GM21786 (cell line): Measurements from ENCODE around the gene SLC8A1.
A peak's percentile ranks its signal among the peaks of the same experiment; 100 is the strongest.

ENCODE experiments used
- ATAC-seq: cut with Tn5 transposase; IDR thresholded peaks from one replicate; pipeline ENCODE4 v1.9.1; 2021; ENCODE audit not compliant: unreplicated experiment

Gene SLC8A1

DNA sequence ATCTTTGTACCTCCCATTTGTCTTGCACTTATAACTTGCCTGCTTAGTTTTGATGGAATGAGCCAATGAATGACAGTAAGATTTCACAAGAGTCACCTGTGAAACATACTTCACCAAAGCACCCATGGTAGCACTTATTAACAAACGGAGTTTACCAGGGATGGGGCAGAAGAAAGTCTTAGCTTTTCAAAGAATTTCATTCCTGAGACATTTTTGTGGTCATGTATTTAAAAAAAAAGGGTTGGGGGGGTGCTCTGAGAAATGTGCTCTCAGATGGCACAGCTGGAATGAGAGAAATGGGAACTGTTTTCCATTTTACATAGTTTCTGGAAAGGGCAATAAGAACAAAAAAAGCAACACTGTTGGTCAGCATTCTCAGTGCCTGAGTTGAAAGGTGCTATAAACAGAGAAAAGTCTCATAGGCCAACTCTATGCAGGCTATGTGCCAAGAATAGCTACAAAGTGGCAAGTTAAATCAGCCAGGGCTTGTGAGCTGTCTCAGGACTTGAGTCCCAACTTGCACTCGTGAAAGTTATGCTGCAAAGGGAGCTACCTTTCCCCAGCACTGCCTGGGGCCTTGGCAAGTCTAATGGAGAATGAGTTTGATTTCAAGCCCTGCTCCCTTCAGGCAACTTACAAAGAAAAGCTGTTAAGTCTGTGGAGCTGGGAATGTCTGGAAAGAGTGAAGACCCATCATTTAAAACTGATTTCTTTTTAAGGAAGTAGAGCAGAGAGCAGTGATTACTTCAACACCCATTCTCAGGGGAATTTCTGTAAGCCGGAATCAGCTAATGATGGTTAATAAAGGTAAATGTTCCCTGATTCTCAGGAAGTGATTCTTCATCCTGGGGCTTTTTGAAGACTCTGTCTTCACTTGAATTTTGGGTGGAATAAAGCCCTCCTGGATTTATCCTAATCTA, 170.6 kb downstream of the SLC8A1 start:
- peak; percentile 83 for ATAC-seq

DNA sequence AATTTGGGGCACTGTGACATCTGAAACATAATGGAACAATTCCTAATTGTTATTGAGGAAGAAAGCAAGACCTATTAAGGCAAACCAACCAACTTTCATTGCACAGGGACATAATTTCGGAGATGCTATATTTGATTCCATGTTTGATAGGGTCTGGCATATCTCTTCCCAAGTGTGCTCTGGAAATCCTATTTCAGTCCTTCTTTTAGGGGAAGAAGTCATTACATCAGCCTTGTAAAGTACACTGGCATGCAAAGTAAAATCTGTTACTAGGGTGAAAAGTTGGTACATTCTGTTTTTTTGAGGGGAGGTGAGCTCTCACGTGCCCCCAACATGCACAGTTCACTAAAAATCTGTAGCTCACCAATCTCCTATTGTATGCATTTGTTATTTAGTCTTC, 172.4 kb downstream of the SLC8A1 start:
- ATAC-seq: no peak

DNA sequence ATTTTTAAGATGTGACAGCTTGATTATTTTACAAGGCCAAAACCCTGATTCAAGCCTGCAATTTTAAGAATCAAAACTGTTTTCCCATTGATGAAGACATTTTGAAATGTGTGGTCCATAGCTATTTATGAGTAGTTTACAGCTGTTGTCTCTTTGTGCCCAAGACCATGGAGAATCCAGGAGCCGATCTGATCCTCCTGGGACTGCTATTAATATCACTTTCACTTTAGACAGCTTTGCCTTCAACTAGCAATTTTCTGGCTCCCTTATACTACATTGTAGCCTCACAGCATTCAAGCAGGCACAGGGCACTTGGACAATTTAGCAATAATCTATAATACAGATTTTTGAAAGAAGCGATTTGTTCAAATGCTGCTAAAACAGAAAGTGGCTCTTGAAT, 172.9 kb downstream of the SLC8A1 start:
- no peak for ATAC-seq

DNA sequence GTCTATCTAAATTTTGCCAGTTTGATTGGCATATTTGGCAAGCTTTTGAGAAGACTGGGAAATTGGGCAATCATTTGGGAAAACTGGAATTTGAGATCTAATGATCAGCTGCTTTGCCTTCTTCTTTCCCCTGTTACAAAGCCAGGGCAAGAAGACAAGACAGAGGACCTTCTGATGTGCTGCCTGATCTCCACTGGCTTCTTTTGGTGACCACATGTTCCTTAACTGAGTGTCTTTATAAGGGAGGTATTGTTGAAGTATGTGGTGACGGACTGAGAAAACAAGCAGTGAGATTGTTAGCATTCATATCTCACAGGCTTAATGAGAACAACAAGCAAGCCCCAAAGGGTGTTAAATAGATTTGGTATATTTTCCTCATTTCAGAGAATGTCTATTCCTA, 175.8 kb downstream of the SLC8A1 start:
- ATAC-seq: no peak

DNA sequence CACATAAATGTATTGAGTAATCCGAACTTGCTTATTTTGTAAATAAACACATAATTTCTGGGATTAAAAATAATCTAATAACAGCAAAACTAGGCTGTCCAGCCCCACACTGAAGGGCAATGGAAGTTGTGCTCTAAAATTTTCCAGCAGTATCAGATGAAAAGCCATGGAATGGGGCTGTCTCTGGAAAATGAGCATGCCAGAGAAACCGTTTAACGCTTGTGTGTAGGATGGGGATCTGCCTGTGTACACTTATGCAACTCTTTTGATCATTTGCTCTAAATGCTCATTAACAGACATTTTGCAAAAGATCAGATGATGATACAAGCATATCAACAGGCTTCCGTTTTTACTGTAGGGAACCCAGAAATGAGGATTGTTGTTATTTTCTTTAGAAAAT, 177.6 kb downstream of the SLC8A1 start:
- ATAC-seq: no peak

DNA sequence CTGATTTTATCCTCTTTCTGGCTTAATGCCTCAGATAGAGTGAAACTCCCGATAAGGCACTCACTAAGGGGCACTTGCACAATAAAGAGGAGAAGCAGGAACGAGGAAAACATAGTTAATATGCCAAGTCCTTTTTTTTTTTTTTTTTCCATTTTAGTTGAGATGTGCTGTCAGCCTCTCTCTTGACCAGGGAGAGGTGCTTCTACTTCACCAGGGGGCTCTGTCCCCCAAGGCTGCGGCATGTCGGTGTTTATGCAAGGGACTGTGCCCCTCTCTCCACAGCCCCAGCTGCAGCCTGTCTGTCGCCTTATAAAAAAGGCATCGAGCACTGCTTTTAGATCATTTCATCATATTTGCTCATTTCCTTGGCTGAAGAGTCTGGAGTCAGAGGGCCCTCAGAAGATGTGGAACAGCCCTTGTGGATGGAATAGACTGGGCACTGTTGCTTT, 178.1 kb downstream of the SLC8A1 start:
- no peak for ATAC-seq

DNA sequence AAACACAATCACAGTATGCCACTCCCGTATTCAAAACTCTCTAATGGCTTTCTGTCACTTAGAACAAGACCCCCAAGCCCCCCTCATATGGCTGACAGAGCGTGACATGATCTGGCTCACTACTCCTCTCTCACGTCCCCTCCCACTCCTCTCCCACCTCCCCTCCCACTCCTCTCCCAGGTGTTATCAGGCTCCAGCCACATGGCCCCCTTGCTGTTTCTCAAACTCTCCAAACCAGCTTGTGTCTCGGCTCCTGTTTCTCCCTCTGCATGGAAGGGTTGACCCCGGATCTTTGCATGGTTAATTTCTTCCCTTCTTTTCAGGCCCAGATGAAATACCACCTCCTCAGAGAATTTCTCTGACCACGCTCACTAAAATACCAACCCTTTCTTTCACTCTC, 180.8 kb downstream of the SLC8A1 start:
- ATAC-seq: no peak

DNA sequence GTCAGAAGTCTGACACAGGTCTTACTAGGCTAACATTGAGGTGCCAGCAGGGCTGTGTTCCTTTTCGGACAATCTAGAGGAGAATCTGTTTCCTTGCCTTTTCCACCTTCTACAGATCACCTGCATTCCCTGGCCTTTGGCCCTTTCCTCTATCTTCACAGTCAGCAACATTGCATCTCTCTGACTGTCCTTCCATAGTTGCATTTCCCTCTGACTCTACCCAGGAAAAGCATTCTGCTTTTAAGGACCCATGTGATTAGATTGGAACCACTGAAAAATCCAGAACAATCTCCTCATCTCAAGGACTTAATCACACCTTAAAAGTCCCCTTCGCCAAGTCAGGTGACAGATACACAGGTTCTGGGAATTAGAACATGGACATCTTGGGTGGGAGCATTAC, 181.5 kb downstream of the SLC8A1 start:
- ATAC-seq: no peak

DNA sequence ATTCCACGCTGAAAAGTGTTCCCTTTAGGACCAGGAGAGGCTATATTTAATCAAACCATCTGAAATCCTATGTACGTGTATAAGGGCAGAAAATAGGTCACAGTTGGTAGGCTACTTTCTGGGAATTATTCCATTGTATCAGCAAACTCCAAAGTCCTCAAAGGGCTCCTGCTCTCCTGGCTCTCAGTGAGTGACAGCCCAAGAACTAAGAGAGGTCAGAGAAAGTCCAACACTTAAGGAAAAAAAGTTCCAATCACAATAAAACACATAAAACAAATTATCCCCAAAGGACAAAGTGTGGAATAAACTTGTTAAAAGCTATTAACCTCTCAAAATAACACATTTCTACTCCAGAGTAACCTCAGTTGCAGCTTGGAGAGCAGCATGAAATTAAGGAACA, 183.3 kb downstream of the SLC8A1 start:
- ATAC-seq: no peak

DNA sequence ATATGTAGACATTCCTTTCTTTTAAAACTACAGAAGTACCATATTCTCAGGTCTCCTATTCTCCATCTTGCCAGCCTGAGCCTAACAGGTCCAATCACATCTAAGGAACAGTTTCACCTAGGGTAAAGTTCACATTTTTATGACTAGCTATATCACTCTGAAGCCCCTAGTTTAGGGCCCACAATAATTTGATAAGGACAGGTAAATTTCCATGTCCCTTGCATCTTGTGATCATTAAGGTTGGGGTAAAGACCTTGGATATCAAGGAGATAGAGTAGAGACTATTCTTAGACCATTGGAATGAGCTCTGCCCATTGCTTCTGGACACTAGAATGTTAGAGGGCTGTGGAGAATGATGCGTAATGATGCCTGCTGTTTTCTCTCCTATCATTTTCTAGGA, 185.7 kb downstream of the SLC8A1 start:
- ATAC-seq: no peak

DNA sequence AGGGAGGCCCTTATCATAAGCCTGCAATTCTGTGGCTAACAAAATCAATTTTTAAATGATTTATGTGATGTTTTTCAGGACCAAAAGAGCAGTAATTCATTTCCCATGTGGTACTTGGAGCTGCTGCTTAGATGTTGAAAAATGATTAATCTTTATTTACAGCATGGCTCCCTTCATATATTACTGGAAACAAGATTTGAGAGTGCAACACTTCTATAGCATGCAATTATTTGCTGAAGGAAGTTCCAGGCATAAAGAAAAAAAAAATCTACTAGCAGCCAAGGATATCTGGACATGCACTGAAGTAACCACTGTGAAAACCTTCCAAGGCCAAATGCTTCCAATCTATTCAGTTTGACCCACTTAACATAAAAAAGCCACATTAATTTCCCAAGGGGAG, 186.3 kb downstream of the SLC8A1 start:
- ATAC-seq: no peak

DNA sequence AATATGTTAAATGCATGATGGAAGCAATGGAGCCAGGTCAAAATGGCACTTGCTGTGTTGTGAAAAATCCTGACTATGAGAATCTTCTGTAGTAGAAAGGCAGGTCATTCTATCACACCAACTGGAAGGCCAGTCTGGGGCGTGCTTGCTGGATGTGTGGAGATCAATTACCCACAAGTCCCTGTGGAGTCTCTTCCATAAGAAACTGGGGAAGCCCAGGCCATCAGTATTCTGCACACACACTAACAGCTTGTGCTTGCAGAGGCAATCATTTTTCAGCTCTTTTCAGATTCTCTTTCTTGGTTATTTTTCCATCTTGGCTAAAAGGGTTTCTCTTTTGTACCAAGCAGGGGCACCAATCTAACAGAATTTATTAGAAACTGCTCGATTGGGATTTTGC, 190.8 kb downstream of the SLC8A1 start:
- ATAC-seq: no peak

DNA sequence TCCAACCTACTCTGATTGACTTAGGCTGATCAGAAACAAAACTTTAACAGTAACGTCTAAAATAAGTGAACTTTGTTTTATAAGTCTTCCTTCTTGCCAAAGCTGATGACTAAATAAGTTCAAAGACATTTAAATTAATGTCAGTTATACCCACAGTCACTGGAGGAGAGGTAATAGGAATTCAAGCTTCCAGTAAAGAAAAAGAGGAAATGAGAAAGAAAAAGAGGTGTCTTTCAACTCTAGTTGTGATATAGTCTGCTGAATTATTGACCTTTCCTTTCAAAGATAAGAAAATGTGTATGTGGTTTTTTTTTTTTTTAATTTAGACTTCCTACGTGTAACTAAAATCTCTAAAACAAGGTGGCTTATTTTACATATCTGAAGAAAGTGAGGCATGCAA, 191.5 kb downstream of the SLC8A1 start:
- peak; percentile 61 for ATAC-seq

DNA sequence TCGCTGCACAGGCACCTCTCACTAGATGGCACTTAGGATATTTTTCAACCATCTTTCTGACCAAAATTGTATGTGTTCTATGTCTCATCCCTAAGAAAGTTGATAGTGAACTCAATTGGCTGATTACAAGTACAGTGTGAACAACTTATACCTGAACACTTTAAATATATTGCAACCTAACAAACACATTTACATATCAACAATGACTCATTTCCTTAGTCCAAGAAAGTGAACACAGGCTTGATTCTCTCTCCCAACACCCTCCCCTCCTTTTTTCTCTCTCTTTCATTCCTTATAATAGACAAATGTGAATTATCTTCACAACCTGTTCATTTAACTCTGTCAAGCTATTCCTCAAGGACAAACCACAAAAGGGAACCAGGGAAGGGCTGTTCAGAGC, 192.0 kb downstream of the SLC8A1 start:
- peak; percentile 30 for ATAC-seq

DNA sequence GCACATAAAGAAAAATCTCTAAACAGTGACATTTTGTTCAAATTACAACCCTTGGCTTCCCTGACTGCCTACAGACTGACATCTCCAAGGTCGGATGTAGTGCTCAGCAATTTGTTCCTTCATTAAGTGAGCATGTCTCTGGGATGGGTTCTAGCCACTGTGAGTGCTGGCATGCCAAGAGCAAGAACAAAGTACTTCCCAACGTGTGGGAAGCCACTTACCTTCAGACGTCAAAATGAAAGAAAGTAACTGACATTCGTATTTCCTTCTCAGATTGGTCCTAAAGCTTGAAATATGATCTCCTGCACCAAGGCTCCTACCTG, 193.8 kb downstream of the SLC8A1 start:
- ATAC-seq: no peak

DNA sequence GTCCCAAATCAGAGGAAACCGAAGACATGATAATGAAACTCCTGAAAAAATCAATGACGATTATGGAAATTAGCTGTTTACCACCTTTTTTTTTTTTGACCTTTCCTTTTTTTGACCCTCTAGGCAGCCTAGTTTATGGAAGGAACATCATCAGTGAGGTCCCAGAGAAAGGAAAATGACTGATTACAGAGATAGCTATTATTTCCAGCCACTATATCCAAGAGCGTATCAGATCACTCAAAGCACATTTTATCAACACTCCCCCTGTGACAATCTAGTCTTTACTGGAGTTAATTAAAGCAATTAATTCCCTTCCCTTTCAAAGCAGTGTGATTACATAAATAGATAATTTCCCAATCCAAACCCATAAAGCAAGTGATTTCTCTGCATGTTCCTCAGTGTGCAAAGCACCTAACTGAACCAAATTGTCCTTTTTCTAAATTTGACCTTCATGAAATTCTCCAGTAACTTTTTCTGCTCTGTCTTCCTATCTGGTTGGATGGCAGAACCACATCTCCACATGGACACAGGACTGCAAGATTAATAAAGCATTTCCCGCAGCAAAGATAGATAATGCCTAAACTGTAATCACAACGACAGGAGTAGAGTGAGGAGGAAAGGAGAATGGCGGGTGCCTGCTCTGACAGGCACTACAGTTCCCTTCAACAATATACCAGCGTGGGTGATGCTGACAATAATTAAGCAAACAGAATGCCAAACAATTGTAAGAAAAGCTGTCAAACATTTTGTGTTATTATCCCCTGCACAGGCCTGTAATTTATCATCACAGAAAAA, 194.4 kb downstream of the SLC8A1 start:
- ATAC-seq: no peak

DNA sequence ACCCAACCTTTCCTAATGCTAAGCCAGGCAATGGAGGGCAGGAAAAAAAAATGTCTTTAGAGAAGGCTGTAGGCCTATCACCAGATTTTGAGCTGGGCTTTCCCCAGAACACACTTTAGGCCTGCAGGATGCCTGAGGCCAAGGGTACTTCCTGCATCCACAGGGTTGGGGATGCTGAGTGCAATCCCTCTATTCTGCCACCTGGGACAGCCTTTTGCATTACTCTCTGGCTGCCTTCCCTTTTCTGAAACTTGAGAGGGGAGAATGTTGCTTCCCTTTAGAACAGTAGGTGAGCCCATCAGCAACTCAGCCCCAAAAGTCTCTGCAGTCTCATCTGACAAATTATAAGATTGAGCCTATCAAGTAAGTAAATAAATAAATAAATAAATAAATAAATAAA, 195.2 kb downstream of the SLC8A1 start:
- no peak for ATAC-seq

DNA sequence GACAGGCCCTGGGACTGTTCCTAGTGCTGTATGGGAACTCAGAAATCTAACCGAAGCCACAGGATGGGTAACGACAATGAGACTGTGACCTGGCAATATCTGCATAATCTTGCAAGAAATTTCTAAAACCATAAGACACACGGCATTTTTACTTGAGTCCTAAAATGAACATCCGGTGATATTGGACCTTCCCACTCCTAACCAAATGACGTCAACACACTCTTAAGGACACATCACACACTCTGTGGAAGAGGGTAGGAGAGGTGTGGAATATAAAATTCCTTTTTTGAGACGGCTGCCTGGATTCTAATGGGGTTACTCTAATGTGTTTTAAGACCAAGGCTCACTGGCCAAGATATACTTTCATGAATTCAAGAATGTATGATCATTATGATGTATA, 195.9 kb downstream of the SLC8A1 start:
- no peak for ATAC-seq

DNA sequence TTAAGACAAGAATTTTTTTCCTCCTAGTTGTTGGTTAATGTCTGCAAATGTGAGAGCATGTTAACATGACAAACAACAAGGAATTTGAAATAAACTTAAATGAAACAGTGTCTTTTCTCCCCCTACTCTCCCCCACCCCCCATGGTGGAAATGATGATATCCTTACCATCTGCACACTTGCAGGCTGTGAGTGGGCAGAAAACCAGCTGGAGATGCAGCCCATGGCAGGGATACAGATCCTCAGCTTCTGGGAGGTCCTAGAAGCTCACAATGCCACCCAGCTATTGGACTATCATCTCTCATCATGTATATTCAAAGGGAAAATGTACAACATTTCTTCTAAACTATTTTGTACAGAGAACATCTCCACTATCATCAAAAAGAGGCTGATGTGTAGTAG, 196.8 kb downstream of the SLC8A1 start:
- ATAC-seq: no peak

DNA sequence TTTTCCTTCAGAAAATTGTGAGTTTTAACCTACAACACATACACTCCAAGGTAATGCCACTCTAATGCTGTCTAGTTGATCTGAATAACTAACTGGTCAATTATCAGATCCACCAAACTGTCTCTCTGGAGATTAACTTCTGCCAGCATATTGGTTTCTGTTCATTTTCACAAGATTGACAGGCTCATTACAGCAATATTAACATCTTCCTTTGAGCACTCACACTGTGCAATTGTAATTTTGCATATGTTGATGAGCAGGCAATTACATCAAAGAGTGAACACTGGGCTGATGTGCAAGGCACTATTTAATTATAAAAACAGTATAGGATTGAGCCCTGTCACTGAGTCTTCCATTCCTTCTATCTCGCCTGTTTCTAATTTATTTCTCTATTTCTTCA, 197.3 kb downstream of the SLC8A1 start:
- ATAC-seq: no peak

DNA sequence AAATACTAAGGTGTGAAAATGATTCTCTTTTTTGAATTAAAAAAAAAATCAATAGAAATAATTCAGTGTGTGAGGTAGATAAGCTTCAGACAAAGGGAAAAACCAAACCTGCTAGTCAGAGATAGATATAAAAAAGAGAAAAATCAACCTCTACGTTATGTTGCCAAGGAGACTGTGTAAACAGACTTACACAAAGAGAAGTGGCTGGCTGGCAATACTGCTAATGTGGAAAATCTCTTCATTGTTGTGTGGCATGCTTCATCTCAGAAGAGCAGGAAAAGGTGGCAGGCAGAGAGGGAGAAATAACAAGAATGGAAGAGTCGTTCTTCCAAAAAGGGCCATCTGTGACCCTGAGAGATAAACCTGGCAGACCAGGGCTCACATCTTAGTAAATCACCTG, 200.8 kb downstream of the SLC8A1 start:
- ATAC-seq: no peak

DNA sequence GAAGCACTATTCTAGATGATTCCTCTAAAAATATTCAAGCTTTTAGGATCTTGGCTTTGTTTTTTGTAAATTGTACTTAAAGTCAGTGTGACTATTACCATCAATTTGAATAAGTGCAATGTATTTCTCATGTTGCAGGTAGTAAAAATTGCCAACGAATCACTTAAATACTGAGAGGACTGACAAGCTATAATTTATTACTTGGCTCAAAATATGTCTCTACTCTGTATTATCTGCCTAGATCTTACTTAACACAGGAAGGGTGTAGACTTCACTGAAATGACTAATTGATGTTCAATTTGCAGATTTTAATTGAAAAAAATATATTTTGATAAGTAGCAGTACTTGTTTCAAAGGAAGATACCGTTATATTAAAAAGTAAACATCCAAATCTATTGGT, 202.3 kb downstream of the SLC8A1 start:
- no peak for ATAC-seq
